A549 (cell line): ENCODE results near the gene PILRB. TPM values are rescaled to one million over a fixed set of nuclear protein-coding genes. Genes with fewer than 3 reads are reported as not detected.
A peak's percentile ranks its signal among the peaks of the same experiment; 100 is the strongest.

Experiments
- ATAC-seq, 2 experiments: fragments of 200-7000 bp in 1 of 2; fragments of >200 bp in 1 of 2; cut with Nextera tagmentation in 1 of 2; cut with Tn5 transposase in 1 of 2; 3 replicates each; pipeline versions ENCODE4 v1.8.0 to v1.9.1; 2018 to 2020; ENCODE audit warnings: mild to moderate bottlenecking in 1 of 2, moderate library complexity in 1 of 2
- CTCF ChIA-PET: fragments of 300-600 bp; sonication (Branson Sonifier 250); formaldehyde crosslinking; extraction: SDS; loops from one replicate; lab custom pipeline; 2021; ENCODE audit warnings: antibody characterized with exemption, inconsistent platforms; lab: Yijun Ruan, JAX
- POLR2A ChIA-PET: fragments of 350-600 bp; formaldehyde crosslinking; extraction: SDS; loops from one replicate; lab custom pipeline; 2021; ENCODE audit warnings: antibody characterized with exemption, inconsistent platforms; lab: Yijun Ruan, JAX
- DNase-seq, 2 experiments: peaks; one replicate each; pipeline versions ENCODE4 v3.0.0 to v3.0.0-alpha.2; 2011 to 2016; ENCODE audit warnings: low read depth in 1 of 2, low spot score in 1 of 2
- FAIRE-seq: peaks from 2 replicates; lab custom pipeline; 2011; peaks lifted over from hg19 to GRCh38; lab: Jason Lieb, UNC
- H3K27ac ChIP-seq, 2 experiments: fragments of >200 bp; sonication (Bioruptor Twin); formaldehyde crosslinking; 3 replicates each; pipeline ENCODE4 v1.5.1; 2016 to 2017
- H3K4me1 ChIP-seq: fragments of >200 bp; sonication (Bioruptor Twin); formaldehyde crosslinking; 3 replicates; pipeline ENCODE4 v1.6.1; 2016
- H3K4me2 ChIP-seq: fragments of >200 bp; sonication (Bioruptor Twin); formaldehyde crosslinking; 3 replicates; pipeline ENCODE4 v1.6.1; 2016
- H3K4me3 ChIP-seq: fragments of >200 bp; sonication (Bioruptor Twin); formaldehyde crosslinking; 3 replicates; pipeline ENCODE4 v1.5.1; 2016
- H3K9me3 ChIP-seq: fragments of >200 bp; sonication (Bioruptor Twin); formaldehyde crosslinking; 3 replicates; pipeline ENCODE4 v1.6.1; 2016
- CBX2 ChIP-seq: fragments of 200-600 bp; sonication (generic); IDR thresholded peaks from 2 replicates; pipeline ENCODE4 v1.6.1; 2016; ENCODE audit warnings: low read depth, mild to moderate bottlenecking, borderline replicate concordance
- CBX8 ChIP-seq: fragments of 200-600 bp; sonication (generic); IDR thresholded peaks from 2 replicates; pipeline ENCODE4 v1.6.1; 2016
- EHF ChIP-seq: fragments of 250-450 bp; sonication (Bioruptor Pico); IDR thresholded peaks from 2 replicates; pipeline ENCODE4 v1.5.0; 2020; ENCODE audit warnings: mild to moderate bottlenecking
- ELK1 ChIP-seq: fragments of 150-350 bp; IDR thresholded peaks from 2 replicates; pipeline ENCODE4 v1.6.1; 2014; ENCODE audit warnings: low read depth, mild to moderate bottlenecking, low read length
- EP300 ChIP-seq, 2 experiments: fragments of >200 bp; sonication (Bioruptor Twin); formaldehyde crosslinking; IDR thresholded peaks; 2 replicates in 1 of 2; 3 replicates in 1 of 2; pipeline ENCODE4 v1.6.1; 2016 to 2017
- FOXS1 ChIP-seq: fragments of 250-450 bp; sonication (Bioruptor Pico); IDR thresholded peaks from 2 replicates; pipeline ENCODE4 v1.5.0; 2020; ENCODE audit warnings: mild to moderate bottlenecking, moderate library complexity
- HDAC2 ChIP-seq: fragments of 200-600 bp; sonication (generic); IDR thresholded peaks from 2 replicates; pipeline ENCODE4 v1.6.1; 2016
- HES2 ChIP-seq: fragments of >200 bp; sonication (Bioruptor Twin); formaldehyde crosslinking; IDR thresholded peaks from 2 replicates; pipeline ENCODE4 v1.6.1; 2016
- HOXB5 ChIP-seq: fragments of 250-450 bp; sonication (Bioruptor Pico); IDR thresholded peaks from 2 replicates; pipeline ENCODE4 v1.5.0; 2020; ENCODE audit warnings: mild to moderate bottlenecking, moderate library complexity
- JUN ChIP-seq, 2 experiments: fragments of >200 bp; sonication (Bioruptor Twin); formaldehyde crosslinking; IDR thresholded peaks; 2 replicates in 1 of 2; 3 replicates in 1 of 2; pipeline ENCODE4 v1.6.1; 2016 to 2017
- KDM5A ChIP-seq: fragments of 200-600 bp; sonication (generic); IDR thresholded peaks from 2 replicates; pipeline ENCODE4 v1.6.1; 2016; ENCODE audit warnings: antibody characterized with exemption, mild to moderate bottlenecking
- PBX3 ChIP-seq: IDR thresholded peaks from 2 replicates; pipeline ENCODE4 v1.6.1; 2012
- RAD21 ChIP-seq, 2 experiments: fragments of >200 bp in 1 of 2; sonication (Bioruptor Twin) in 1 of 2; formaldehyde crosslinking in 1 of 2; IDR thresholded peaks in 1 of 2; conservative IDR thresholded peaks in 1 of 2; 2 replicates in 1 of 2; 3 replicates in 1 of 2; pipeline ENCODE4 v1.6.1; 2012 to 2018; ENCODE audit warnings: inconsistent platforms in 1 of 2
- WGBS: methylation state at CpG from one replicate; pipeline ENCODE4 v1.1.6; 2017; ENCODE audit errors: missing lambda C conversion rate; 5-methylcytosine and 5-hydroxymethylcytosine counted together
- polyA plus RNA-seq, 4 experiments: library from polyadenylated mRNA; depleted of rRNA in 3 of 4; stranded (reverse); fragments of >200 nt; fragmentation: RNase III in 1 of 4; extraction: RNeasy Plus Mini Kit Qiagen cat#74134 plus additional on column Dnase treatment in 1 of 4; gene quantifications; 2 replicates in 3 of 4; 3 replicates in 1 of 4; pipeline ENCODE4 v1.2.3, GENCODE V29; 2011 to 2017
- TF ChIP-seq, protein P1 (sequence below): fragments of >200 bp; sonication (Bioruptor Twin); formaldehyde crosslinking; IDR thresholded peaks from 3 replicates; pipeline ENCODE4 v1.6.1; 2016
- TF ChIP-seq, protein P2 (sequence below): IDR thresholded peaks from 2 replicates; pipeline ENCODE4 v1.6.1; 2012
- TF ChIP-seq, protein P3 (sequence below): fragments of 450-650 bp; IDR thresholded peaks from 2 replicates; pipeline ENCODE4 v1.6.1; 2014; ENCODE audit warnings: antibody characterized with exemption

Gene PILRB
- polyA plus RNA-seq, 2 of the 4 experiments (the other 2 are of a cell fraction) = 24.9 to 47.8 TPM

GRCh38 chr7:100370746-100371145 lies 12.8 kb downstream of the PILRB start:
- no peak overlapping the region for H3K27ac ChIP-seq
- CTCF ChIA-PET = no interaction called here
- DNase-seq = no peak
- TF ChIP-seq CBX2 (no peak), FOXS1 (no peak), EHF (CRISPR knock-in tag) (no peak), HDAC2 (no peak), CBX8 (no peak), HOXB5 (CRISPR knock-in tag) (no peak), KDM5A (no peak)
- TF ChIP-seq, protein P1, sequence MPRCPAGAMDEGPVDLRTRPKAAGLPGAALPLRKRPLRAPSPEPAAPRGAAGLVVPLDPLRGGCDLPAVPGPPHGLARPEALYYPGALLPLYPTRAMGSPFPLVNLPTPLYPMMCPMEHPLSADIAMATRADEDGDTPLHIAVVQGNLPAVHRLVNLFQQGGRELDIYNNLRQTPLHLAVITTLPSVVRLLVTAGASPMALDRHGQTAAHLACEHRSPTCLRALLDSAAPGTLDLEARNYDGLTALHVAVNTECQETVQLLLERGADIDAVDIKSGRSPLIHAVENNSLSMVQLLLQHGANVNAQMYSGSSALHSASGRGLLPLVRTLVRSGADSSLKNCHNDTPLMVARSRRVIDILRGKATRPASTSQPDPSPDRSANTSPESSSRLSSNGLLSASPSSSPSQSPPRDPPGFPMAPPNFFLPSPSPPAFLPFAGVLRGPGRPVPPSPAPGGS = no peak
- TF ChIP-seq, all 56 proteins: peak for 0
- no peak overlapping the region for H3K4me2 ChIP-seq
- no peak for ATAC-seq
- H3K9me3 ChIP-seq = no peaks in the 10 kb centered on the region
- peaks cover 7% of the 10 kb centered on the region; the same call in 2 of the 3 replicates for H3K4me1 ChIP-seq
- no peak for FAIRE-seq
- 89% methylated on average over 6 of the region's 6 CpGs for WGBS
- POLR2A ChIA-PET = interaction anchor here (0.7 kb wide), 1 partner anchor 160 kb away, joined by 3 read pairs; no protein-coding TSS in a partner anchor
- H3K4me3 ChIP-seq = no peak overlapping the region

DNA sequence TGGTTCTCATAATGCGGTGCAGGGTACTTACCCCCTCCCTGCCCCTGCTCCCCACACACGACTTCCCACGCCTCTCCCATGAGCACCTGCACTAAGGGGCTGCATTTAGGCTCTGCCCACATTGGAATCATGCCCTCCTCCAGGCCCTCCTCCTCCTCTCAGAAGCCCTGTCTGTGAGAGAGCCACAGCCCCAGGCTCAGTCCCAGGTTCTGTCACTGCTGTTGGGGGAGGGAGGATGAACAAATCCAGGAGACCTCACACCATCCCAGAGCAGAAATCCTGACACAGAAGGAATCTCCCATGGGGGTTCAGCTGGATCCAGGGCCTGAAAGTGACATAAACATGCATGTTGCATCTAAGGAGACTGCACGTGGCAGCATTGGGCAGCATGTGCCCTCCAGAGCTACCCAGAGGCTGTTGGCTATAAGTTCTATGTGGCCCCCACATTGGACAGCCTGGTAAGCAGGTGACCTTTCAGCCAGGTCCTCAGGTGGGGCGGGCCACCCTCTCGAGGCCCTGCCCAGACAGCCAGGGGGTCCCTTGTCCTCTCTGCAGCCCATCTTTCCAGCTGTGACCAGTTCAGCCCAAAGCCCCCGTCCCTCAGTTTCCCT lies 13.7 kb downstream of the PILRB start:
- H3K4me3 ChIP-seq = no peak overlapping the region
- peaks cover 7% of the 10 kb centered on the region; the same call in 2 of the 3 replicates for H3K4me1 ChIP-seq
- 87% methylated on average over 6 of the region's 7 CpGs for WGBS
- H3K9me3 ChIP-seq = no peaks in the 10 kb centered on the region
- peak overlapping the region in 1 of 2 experiments; percentile 70; a peak in 3 of 6 replicates for H3K27ac ChIP-seq
- POLR2A ChIA-PET = no interaction called here
- TF ChIP-seq JUN (IDR thresholded peaks at IDR 0.05) (peak in 1 of 2 experiments; percentile 19; a peak in 1 of 5 replicates), PBX3 (0 out of 2 replicates have a peak, but pooled peaks have one; percentile 44)
- TF ChIP-seq, protein P1 = no peak
- TF ChIP-seq, protein P2, sequence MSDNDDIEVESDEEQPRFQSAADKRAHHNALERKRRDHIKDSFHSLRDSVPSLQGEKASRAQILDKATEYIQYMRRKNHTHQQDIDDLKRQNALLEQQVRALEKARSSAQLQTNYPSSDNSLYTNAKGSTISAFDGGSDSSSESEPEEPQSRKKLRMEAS = no peak
- H3K4me2 ChIP-seq = no peak overlapping the region; the same call in 2 of the 3 replicates
- FAIRE-seq = no peak
- CTCF ChIA-PET = interaction anchor here (0.7 kb wide), 1 partner anchor 36 kb away, joined by 5 read pairs; no protein-coding TSS in a partner anchor
- no peak for DNase-seq
- peak; percentile 5 to 11; a peak in 5 of 6 replicates for ATAC-seq

GRCh38 chr7:100372256-100372655 lies 14.3 kb downstream of the PILRB start:
- WGBS = 50% methylated on average over 7 of the region's 8 CpGs
- Histone ChIP-seq H3K27ac (peak overlapping the region in 1 of 2 experiments; percentile 70; a peak in 3 of 6 replicates), H3K9me3 (no peaks in the 10 kb centered on the region)
- POLR2A ChIA-PET = no interaction called here
- DNase-seq = no peak
- TF ChIP-seq RAD21 (conservative IDR thresholded peaks at IDR 0.05 in 1 of 2, IDR thresholded peaks at IDR 0.05 in 1 of 2) = no peak
- TF ChIP-seq ELK1 = no peak
- TF ChIP-seq, protein P3, sequence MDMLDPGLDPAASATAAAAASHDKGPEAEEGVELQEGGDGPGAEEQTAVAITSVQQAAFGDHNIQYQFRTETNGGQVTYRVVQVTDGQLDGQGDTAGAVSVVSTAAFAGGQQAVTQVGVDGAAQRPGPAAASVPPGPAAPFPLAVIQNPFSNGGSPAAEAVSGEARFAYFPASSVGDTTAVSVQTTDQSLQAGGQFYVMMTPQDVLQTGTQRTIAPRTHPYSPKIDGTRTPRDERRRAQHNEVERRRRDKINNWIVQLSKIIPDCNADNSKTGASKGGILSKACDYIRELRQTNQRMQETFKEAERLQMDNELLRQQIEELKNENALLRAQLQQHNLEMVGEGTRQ = no peak
- TF ChIP-seq HES2 = no peak
- TF ChIP-seq EP300 (IDR thresholded peaks at IDR 0.05) = no peak
- TF ChIP-seq, all 56 proteins: peak for 0
- Histone ChIP-seq H3K4me2 (no peak overlapping the region; the same call in 2 of the 3 replicates), H3K4me3 (no peak overlapping the region), H3K4me1 (peaks cover 7% of the 10 kb centered on the region; the same call in 2 of the 3 replicates)
- ATAC-seq = peak; percentile 15 to 26; a peak in 4 of 6 replicates
- CTCF ChIA-PET = interaction anchor here (0.7 kb wide), 1 partner anchor 35 kb away, joined by 5 read pairs; no protein-coding TSS in a partner anchor
- FAIRE-seq = no peak
